HG03139 (cell line): ENCODE data around the gene ERC2.

ENCODE experiments used
- ATAC-seq: cut with Tn5 transposase; IDR thresholded peaks from one replicate; pipeline ENCODE4 v1.9.1; 2021; ENCODE audit not compliant: unreplicated experiment

ERC2 gene

DNA sequence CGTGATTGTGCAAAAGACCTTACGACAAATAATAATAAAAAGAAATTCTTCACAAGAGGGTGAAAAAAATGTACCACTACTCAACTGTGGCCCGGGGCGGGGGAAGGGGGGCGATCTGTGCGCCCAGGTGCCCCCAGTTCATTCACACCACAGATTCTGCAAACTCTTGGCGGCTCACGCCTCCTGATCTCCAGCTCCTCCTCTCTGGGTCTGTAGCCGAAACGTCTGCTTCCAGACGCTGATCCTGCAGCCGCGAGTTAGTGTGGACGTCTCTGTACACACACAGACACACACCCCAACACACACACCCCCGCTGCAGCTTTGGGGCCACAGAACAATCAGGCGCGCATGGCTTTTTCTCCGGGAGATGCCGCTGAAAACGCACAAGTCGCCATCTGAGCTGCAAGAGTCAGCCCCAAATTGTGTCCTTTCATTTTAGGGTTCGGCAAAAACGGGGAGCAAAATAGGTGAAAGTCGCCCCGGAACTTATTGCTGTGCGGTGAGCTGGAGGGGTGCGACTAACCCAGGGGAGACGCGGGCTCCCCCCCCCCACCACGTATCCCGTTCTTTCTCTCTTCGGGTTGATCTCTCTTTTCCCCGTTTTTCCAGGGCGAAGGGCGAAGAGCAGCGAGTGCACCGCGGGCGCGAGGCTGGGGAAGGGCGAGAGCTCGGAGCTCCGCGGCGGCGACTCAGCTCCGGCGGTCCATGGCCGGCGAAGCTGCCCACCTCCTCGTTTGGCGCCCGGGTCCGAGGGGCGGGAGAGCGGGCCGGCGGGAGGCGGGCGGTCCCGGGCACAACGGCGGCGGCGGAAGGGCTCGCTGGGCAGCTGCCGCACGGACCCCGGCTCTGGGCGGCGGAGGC lies 980.7 kb downstream of the ERC2 start:
- no peak for ATAC-seq

GRCh38 chr3:55486857-55487380 lies 981.3 kb downstream of the ERC2 start, which contains the start of gene WNT5A:
Gene WNT5A (minus strand): TSS chr3:55487306. CDS start chr3:55486985, 321 bp downstream.
- no peak for ATAC-seq

GRCh38 chr3:55486101-55486856 lies 982.0 kb downstream of the ERC2 start:
- ATAC-seq = no peak

DNA sequence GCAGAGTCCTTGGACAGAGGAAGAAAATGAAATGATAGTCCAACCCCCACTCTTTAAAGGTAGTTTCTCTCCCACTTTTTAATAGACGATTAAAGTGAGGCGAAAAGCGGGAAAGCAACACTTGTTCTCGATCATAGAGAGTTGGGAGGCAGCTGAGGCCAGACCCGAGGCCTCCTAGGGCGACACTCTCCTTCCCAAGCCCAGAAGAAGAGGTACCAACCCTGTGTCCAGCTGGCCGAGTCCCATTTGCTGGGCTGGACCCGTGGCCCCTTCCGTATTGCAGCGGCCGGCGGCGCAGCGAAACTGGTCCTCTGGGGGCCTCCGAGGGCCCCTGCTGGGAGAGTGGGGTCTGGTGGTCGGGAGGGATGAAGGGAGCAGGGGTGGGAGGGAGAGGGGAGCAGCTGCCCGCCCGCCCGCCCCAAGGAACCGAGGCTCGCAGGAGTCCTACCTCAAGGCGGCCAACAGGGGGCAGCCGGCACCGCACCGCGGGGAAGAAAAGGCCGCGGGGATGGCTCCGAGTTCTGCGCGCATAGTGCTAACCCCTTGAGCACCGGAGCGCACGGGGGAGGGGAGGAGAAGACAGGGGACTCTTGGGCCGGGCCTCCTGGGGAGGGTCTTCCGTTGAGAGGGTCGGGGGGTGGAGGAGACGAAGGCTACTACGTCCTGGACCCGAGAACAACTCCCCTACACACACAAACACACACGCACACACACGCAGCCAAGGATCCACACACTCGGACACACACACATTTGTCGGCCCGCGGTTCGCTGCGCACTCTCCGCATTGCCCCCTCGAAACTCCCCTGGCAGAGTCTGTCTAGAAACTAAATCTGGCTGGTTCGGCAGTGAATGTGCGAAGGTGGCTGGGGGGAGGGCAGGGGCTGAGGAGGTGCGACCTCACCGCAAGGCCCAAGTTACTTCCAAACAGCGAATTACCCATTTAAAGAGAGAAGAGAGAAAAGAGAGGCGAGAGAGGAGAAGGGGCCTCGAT lies 983.2 kb downstream of the ERC2 start:
- no peak for ATAC-seq

GRCh38 chr3:55484191-55484689 lies 984.0 kb downstream of the ERC2 start:
- no peak for ATAC-seq

- ATAC-seq = no peak
Observed at GRCh38 chr3:55483196-55484095, 984.8 kb downstream of the ERC2 start.

- ATAC-seq = no peak
Observed at GRCh38 chr3:55482496-55483195, 985.6 kb downstream of the ERC2 start.

DNA sequence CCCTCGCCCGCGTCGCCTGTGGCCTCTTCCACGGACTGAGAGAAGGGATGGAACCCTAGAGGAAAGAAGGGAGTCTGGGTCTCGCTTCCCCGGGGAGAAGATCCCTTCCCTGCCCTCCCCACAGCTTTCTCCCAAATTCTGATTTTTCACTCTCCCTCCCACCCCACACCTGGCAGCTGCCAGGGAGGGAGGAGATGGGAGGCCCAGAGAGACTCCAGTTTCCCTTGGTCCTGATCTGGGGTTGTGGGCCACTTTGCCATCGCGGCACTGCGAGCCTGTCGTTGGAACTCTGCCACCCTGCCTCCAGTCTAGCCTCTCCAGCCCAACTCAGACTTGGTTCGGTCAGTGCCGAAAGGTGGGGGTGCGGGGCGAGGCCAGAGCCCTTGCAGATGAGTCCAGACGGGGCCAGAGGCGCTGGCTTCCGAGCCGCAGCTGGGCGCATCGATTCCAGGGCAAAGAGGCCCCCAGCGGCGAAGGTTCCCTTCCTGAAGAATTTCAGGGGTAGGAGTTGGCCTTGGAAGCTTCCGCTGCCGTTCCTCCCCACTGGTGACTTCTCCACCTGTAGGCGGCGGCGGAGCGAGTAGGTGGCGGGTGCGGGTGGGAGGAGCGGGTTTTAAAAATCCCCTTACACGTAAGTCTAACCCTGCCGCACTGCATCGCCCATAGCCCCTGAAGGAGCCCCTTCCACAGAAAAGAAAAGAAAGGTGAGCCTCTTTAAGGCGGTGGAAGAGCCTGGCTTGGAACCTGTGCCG lies 986.3 kb downstream of the ERC2 start:
- ATAC-seq = no peak

- ATAC-seq = no peak
Observed at GRCh38 chr3:55480911-55481743, 987.1 kb downstream of the ERC2 start.

DNA sequence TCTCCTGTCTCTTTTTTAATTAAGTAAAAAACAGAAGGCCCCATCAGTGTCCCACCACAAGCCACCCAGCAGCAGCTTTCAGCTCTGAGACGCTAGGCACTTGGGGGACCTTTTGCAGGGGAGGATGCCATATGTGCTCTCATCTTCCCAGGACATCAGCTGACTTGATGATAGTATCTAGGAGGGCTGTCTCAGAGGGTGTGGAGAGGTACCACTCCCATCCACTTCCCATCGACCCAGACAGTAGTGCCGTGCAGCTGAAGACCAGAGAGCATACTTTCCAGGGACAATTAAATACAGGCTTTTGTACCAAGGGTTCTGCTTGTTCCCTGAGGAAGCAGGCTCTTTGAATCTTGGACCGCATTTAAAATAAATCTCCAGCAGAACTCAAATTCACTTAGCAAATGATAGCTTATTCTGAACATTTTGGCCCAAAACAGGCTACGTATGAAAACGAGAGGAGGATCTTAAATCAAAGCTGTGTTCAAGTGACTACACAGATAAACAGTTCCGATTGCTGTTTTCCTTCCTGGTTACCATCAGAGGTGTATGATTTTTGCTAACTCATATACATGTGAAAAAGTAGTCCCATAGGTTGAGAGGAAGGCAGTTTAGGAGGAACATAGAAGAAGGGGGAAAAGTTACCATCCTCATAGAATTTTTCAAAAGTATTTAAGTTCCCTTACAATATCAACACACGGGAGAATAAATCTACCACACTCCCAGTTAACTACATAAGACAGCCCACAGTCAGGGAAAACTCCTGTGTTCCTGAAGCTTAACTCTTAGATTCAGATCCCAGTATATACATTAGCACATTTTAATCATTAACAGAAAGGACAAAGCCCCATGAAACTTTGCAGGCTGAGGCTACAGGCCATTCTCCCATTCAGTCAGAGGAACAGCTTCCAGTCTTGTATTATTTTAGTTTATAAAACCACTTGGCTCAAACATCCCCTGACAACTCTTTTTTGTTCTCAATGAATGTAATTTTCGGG lies 990.7 kb downstream of the ERC2 start:
- no peak for ATAC-seq

DNA sequence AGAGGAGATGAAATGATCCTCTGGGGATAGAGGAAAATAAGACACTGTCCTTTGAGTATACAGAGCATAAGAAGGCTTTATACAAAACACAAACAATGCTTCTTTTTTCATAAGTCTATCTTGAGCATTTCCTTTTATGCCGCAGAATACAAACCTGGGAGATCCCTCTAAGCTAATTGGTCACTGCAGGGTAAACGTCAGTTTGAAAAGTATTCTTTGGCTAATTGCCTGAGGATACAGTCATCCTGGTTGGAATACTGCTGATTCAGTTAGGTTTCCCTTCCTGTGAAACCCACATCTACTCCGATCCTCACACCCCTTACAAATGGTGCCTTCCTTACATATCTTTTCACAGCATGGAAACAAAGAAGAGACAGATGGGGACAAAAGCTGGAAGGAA lies 991.8 kb downstream of the ERC2 start:
- ATAC-seq = no peak

- ATAC-seq = no peak
Observed at GRCh38 chr3:55474213-55474632, 994.0 kb downstream of the ERC2 start.

DNA sequence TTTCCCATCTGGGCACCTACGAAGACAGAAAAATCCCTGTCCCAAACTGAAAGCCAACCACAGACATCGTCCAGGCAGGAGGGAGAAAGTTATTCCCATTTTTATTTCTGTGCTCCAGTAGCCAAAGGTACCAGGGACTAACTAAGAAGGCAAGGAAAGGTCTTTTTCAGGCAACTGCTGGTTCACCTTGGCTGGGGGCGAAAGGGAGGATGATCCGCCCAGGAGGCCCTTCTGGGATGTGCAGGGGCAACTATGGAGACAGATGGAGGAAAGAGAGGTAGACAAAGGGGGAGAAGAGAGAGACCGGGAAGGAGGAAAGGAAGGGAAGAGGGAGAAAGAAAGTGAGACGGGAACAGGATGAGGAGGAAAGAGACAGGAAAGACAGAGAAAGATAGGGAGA lies 994.5 kb downstream of the ERC2 start:
- no peak for ATAC-seq

GRCh38 chr3:55471522-55472280 lies 996.6 kb downstream of the ERC2 start:
- ATAC-seq = no peak

DNA sequence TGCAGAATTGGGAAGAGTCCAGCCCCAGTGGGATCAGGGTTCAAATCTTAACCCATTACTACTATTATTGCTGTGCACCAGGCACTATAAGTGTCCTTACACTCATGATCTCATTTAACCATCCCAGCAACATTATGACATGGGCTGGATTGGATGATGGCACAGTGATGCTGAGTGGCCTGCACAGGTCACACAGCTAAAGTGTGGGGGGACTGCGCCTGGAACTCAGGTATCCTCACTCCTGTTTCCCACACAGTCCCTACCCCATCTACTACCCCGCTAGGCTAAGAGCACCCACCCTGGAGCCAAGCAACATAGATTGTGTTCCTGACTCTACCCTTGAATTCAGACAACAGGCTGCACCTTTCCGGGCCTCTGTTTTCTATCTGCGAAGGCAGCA lies 997.2 kb downstream of the ERC2 start:
- ATAC-seq = no peak
